K562 (cell line): Measurements from ENCODE around the gene REC8. TPM values are rescaled to one million over a fixed set of nuclear protein-coding genes. Genes with fewer than 3 reads are reported as not detected.

Experiments used
- BACH1 ChIP-seq: fragments of 200-800 bp; sonication (Bioruptor generic); IDR thresholded peaks from 2 replicates; pipeline ENCODE4 v1.6.1; 2016; ENCODE audit warnings: missing genetic modification characterization, missing compliant biosample characterization
- CREM ChIP-seq: IDR thresholded peaks from 2 replicates; pipeline ENCODE4 v1.6.1; 2014; ENCODE audit warnings: antibody characterized with exemption, low read depth
- CSDE1 ChIP-seq, 2 experiments: fragments of 450-650 bp; IDR thresholded peaks; 2 replicates each; pipeline ENCODE4 v1.6.1; 2016; ENCODE audit warnings: mild to moderate bottlenecking in 1 of 2
- CTBP1 ChIP-seq: fragments of 450-650 bp; IDR thresholded peaks from 2 replicates; pipeline ENCODE4 v1.6.1; 2016; ENCODE audit warnings: borderline replicate concordance
- DPF2 ChIP-seq: fragments of 450-650 bp; IDR thresholded peaks from 2 replicates; pipeline ENCODE4 v1.6.1; 2016
- ESRRB ChIP-seq: fragments of 250-450 bp; sonication (Bioruptor Pico); IDR thresholded peaks from 2 replicates; pipeline ENCODE4 v1.5.0; 2020; ENCODE audit warnings: mild to moderate bottlenecking, moderate library complexity, borderline replicate concordance
- GTF2A2 ChIP-seq: IDR thresholded peaks from 2 replicates; pipeline ENCODE4 v1.6.1; 2016; ENCODE audit warnings: mild to moderate bottlenecking, missing genetic modification characterization, missing compliant biosample characterization
- HDAC2 ChIP-seq: fragments of 450-650 bp; IDR thresholded peaks from 2 replicates; pipeline ENCODE4 v1.6.1; 2016; ENCODE audit warnings: mild to moderate bottlenecking
- HDAC8 ChIP-seq: fragments of 450-650 bp; IDR thresholded peaks from 2 replicates; pipeline ENCODE4 v1.6.1; 2016; ENCODE audit warnings: mild to moderate bottlenecking, missing genetic modification characterization, moderate library complexity, missing compliant biosample characterization
- HNRNPL ChIP-seq: fragments of 200-400 bp; formaldehyde crosslinking; IDR thresholded peaks from 2 replicates; pipeline ENCODE4 v1.6.1; 2017; ENCODE audit warnings: low read depth, mild to moderate bottlenecking, low read length
- MAZ ChIP-seq, 2 experiments: fragments of 450-650 bp in 1 of 2; sonication (generic) in 1 of 2; formaldehyde crosslinking; IDR thresholded peaks in 1 of 2; conservative IDR thresholded peaks in 1 of 2; 2 replicates each; pipeline versions ENCODE4 v1.4.0 to v1.5.0; 2020; ENCODE audit warnings: mild to moderate bottlenecking in 1 of 2, missing genetic modification reagents in 1 of 2
- NFIX ChIP-seq: fragments of 250-450 bp; sonication (Bioruptor Pico); IDR thresholded peaks from 2 replicates; pipeline ENCODE4 v1.4.0; 2020; ENCODE audit warnings: low read depth, mild to moderate bottlenecking, moderate library complexity
- RBFOX2 ChIP-seq: fragments of 200-400 bp; formaldehyde crosslinking; IDR thresholded peaks from 2 replicates; pipeline ENCODE4 v1.6.1; 2017; ENCODE audit warnings: low read depth, mild to moderate bottlenecking, low read length, moderate library complexity
- SMAD4 ChIP-seq: fragments of 250-450 bp; sonication (Bioruptor Pico); conservative IDR thresholded peaks from 2 replicates; pipeline ENCODE4 v1.8.0; 2021; ENCODE audit warnings: inconsistent platforms, mild to moderate bottlenecking, moderate library complexity
- SREBF1 ChIP-seq: fragments of 150-350 bp; IDR thresholded peaks from 2 replicates; pipeline ENCODE4 v1.6.1; 2014; ENCODE audit warnings: antibody characterized with exemption, low read depth, low read length, borderline replicate concordance
- ZNF197 ChIP-seq: fragments of 200-800 bp; sonication (Bioruptor generic); IDR thresholded peaks from 2 replicates; pipeline ENCODE4 v1.6.1; 2016; ENCODE audit warnings: low read depth, missing genetic modification characterization, missing compliant biosample characterization
- ZNF311 ChIP-seq: fragments of 250-450 bp; sonication (Bioruptor Pico); IDR thresholded peaks from 2 replicates; pipeline ENCODE4 v1.4.0; 2020; ENCODE audit warnings: mild to moderate bottlenecking, moderate library complexity
- ZNF316 ChIP-seq: fragments of 450-650 bp; IDR thresholded peaks from 2 replicates; pipeline ENCODE4 v1.6.1; 2016
- ZNF431 ChIP-seq: sonication (generic); formaldehyde crosslinking; IDR thresholded peaks from 2 replicates; pipeline ENCODE4 v1.8.0; 2022; ENCODE audit warnings: mild to moderate bottlenecking, missing genetic modification reagents
- polyA plus RNA-seq, 8 experiments: library from polyadenylated mRNA; depleted of rRNA in 4 of 8; stranded (reverse) in 5 of 8; unstranded in 3 of 8; fragments of >200 nt; fragmentation: Nextera tagmentation in 2 of 8; fragmentation: Illumina TruSeq in 1 of 8; extraction: Ambion mirVana in 2 of 8; extraction: Trizol in 1 of 8; gene quantifications; 2 replicates each; pipeline versions ENCODE4 v1.2.1 to v1.2.3, GENCODE V29; 2011 to 2014; ENCODE audit warnings: inconsistent platforms in 1 of 8, missing spikeins in 1 of 8
- total RNA-seq, 7 experiments: library from RNA; depleted of rRNA in 6 of 7; stranded (reverse); fragments of >200 nt in 6 of 7; fragmentation: Illumina TruSeq in 2 of 7; extraction: Trizol in 2 of 7; gene quantifications; 2 replicates each; pipeline versions ENCODE4 v1.2.1 to v1.2.3, GENCODE V29; 2011 to 2021; ENCODE audit warnings: low replicate concordance in 1 of 7
- TF ChIP-seq, protein P1 (sequence below), 2 experiments: fragments of 450-650 bp in 1 of 2; sonication (generic) in 1 of 2; formaldehyde crosslinking in 1 of 2; IDR thresholded peaks in 1 of 2; conservative IDR thresholded peaks in 1 of 2; 2 replicates each; pipeline versions ENCODE4 v1.6.1 to v1.8.1; 2016 to 2023; ENCODE audit warnings: mild to moderate bottlenecking in 2 of 2, moderate library complexity in 2 of 2, inconsistent platforms in 1 of 2, missing genetic modification reagents in 1 of 2
- TF ChIP-seq, protein P2 (sequence below): fragments of 250-450 bp; sonication (Bioruptor Pico); IDR thresholded peaks from 2 replicates; pipeline ENCODE4 v1.8.0; 2021; ENCODE audit warnings: mild to moderate bottlenecking, moderate library complexity
- TF ChIP-seq, protein P3 (sequence below): fragments of 450-650 bp; IDR thresholded peaks from 2 replicates; pipeline ENCODE4 v1.6.1; 2018; ENCODE audit not compliant: partially characterized antibody

The REC8 gene
- total and polyA plus RNA-seq, 9 of the 15 experiments (the other 6 are each of a cell fraction or from before 2014, with no cell fraction given), result 0.11 to 2.5 (median 0.85) TPM

DNA sequence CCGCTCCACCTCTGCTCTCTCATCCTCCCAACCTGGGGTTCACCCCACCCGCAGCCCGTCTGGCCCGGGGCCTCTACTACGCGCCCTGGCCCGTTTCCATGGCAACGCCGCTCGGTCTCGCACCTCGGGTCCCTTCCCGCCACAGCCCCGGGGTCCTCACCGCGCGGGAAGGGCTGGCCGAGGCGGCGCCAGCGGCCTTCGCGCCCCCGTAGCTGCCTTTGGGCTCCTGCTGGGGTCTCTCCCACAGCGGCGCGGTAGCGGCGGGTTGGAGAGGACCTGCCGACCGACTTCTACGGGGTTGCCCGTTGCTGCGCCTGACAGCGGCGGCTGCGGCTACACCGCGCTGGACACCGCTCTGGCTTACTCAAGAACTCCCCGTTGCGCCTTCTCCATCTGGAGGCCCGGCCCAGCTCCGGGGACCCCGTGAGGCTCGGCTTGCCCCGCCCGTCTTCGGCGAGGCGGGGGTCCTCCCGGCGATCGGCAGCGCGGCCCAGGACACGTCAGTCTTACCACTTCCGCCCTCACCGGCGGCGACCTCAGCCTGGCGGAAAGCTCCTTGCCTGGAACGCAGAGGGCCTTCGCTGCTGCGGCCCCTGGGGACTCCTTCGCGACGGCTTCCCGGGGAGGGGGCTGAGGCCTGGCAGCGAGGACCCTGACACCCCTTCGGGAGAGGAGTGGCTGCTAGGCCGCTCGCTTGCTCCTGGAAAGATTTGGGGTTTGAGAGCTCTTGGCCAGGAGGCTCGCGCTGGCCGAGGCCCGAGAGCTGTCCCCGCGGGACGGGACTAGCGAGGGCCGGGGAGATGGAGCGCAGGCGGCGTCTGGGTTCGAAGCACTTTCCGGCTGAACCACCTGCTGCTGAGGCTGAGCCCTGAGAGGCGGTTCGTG, 23.5 kb downstream of the REC8 start, which contains the start of gene TM9SF1 (continued):
- TF ChIP-seq ZNF197 (no peak), CSDE1 (IDR thresholded peaks at IDR 0.05) (peak in 1 of 2 experiments; percentile 88; a peak in 2 of 4 replicates), HDAC8 (tag) (no peak), MAZ (CRISPR knock-in tag; conservative IDR thresholded peaks at IDR 0.05 in 1 of 2, IDR thresholded peaks at IDR 0.05 in 1 of 2) (peak; percentile 89 to 94), SMAD4 (peak; percentile 51), ZNF311 (CRISPR knock-in tag) (no peak), GTF2A2 (no peak), ZNF431 (0 out of 2 replicates have a peak, but pooled peaks have one; percentile 16), RBFOX2 (peak; percentile 97), BACH1 (no peak), NFIX (CRISPR knock-in tag) (no peak), HDAC2 (no peak), CTBP1 (peak; percentile 47), ZNF316 (no peak), SREBF1 (no peak), HNRNPL (0 out of 2 replicates have a peak, but pooled peaks have one; percentile 17), CREM (peak; percentile 93), ESRRB (CRISPR knock-in tag) (no peak), DPF2 (no peak)
- TF ChIP-seq, protein P1, sequence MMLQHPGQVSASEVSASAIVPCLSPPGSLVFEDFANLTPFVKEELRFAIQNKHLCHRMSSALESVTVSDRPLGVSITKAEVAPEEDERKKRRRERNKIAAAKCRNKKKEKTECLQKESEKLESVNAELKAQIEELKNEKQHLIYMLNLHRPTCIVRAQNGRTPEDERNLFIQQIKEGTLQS (IDR thresholded peaks at IDR 0.05), result peak; percentile 49
- TF ChIP-seq, protein P1 (CRISPR knock-in tag; conservative IDR thresholded peaks at IDR 0.05), result peak; percentile 68; the same call in 1 of the 2 replicates
- TF ChIP-seq, protein P2, sequence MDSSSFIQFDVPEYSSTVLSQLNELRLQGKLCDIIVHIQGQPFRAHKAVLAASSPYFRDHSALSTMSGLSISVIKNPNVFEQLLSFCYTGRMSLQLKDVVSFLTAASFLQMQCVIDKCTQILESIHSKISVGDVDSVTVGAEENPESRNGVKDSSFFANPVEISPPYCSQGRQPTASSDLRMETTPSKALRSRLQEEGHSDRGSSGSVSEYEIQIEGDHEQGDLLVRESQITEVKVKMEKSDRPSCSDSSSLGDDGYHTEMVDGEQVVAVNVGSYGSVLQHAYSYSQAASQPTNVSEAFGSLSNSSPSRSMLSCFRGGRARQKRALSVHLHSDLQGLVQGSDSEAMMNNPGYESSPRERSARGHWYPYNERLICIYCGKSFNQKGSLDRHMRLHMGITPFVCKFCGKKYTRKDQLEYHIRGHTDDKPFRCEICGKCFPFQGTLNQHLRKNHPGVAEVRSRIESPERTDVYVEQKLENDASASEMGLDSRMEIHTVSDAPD (CRISPR knock-in tag), result no peak
- TF ChIP-seq, protein P3, sequence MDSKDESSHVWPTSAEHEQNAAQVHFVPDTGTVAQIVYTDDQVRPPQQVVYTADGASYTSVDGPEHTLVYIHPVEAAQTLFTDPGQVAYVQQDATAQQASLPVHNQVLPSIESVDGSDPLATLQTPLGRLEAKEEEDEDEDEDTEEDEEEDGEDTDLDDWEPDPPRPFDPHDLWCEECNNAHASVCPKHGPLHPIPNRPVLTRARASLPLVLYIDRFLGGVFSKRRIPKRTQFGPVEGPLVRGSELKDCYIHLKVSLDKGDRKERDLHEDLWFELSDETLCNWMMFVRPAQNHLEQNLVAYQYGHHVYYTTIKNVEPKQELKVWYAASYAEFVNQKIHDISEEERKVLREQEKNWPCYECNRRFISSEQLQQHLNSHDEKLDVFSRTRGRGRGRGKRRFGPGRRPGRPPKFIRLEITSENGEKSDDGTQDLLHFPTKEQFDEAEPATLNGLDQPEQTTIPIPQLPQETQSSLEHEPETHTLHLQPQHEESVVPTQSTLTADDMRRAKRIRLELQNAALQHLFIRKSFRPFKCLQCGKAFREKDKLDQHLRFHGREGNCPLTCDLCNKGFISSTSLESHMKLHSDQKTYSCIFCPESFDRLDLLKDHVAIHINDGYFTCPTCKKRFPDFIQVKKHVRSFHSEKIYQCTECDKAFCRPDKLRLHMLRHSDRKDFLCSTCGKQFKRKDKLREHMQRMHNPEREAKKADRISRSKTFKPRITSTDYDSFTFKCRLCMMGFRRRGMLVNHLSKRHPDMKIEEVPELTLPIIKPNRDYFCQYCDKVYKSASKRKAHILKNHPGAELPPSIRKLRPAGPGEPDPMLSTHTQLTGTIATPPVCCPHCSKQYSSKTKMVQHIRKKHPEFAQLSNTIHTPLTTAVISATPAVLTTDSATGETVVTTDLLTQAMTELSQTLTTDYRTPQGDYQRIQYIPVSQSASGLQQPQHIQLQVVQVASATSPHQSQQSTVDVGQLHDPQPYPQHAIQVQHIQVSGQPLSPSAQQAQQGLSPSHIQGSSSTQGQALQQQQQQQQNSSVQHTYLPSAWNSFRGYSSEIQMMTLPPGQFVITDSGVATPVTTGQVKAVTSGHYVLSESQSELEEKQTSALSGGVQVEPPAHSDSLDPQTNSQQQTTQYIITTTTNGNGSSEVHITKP, result peak; percentile 73
